ENCODE measurements around the gene STIL. TPM values are rescaled to one million over a fixed set of nuclear protein-coding genes. Genes with fewer than 3 reads are reported as not detected.

The STIL gene
- total RNA-seq, 1 donor from 2014 or later, result 4.7 TPM

- no peaks in the 10 kb centered on the region for H3K36me3 ChIP-seq (ENCODE audit: control insufficient read depth in 3 of 3, insufficient read depth in 3 of 3, low read length in 3 of 3)
- no peak overlapping the region for H3K4me3 ChIP-seq (ENCODE audit: low read length in 3 of 3)
- H3K9ac ChIP-seq (ENCODE audit: low read depth in 1 of 3, low read length in 3 of 3), result no peak overlapping the region
- H3K4me1 ChIP-seq (ENCODE audit: control insufficient read depth in 3 of 3, insufficient read depth in 3 of 3, low read length in 3 of 3), result peaks cover 0 to 2% (median 2%) of the 10 kb centered on the region in 3 donors
- no peaks in the 10 kb centered on the region for H3K9me3 ChIP-seq (ENCODE audit: control insufficient read depth in 3 of 3, low read length in 3 of 3)
- H3K27me3 ChIP-seq (ENCODE audit: control insufficient read depth in 3 of 3, insufficient read depth in 3 of 3, low read length in 3 of 3), result peaks cover 3 to 11% (median 10%) of the 10 kb centered on the region in 3 donors
- H3K27ac ChIP-seq (ENCODE audit: low read depth, low read length), result no peak overlapping the region
Observed at GRCh38 chr1:47243910-47244309, 70.0 kb downstream of the STIL start.

GRCh38 chr1:47241114-47242113 lies 72.5 kb downstream of the STIL start:
- no peaks in the 10 kb centered on the region for H3K9me3 ChIP-seq (ENCODE audit: control insufficient read depth in 3 of 3, low read length in 3 of 3)
- H3K4me1 ChIP-seq (ENCODE audit: control insufficient read depth in 3 of 3, insufficient read depth in 3 of 3, low read length in 3 of 3), result peaks cover 0 to 2% (median 2%) of the 10 kb centered on the region in 3 donors
- H3K27ac ChIP-seq (ENCODE audit: low read depth, low read length), result no peak overlapping the region
- peaks cover 6 to 11% (median 10%) of the 10 kb centered on the region in 3 donors for H3K27me3 ChIP-seq (ENCODE audit: control insufficient read depth in 3 of 3, insufficient read depth in 3 of 3, low read length in 3 of 3)
- H3K36me3 ChIP-seq (ENCODE audit: control insufficient read depth in 3 of 3, insufficient read depth in 3 of 3, low read length in 3 of 3), result no peaks in the 10 kb centered on the region
- no peak overlapping the region for H3K4me3 ChIP-seq (ENCODE audit: low read length in 3 of 3)
- no peak overlapping the region for H3K9ac ChIP-seq (ENCODE audit: low read depth in 1 of 3, low read length in 3 of 3)

GRCh38 chr1:47238935-47239592 lies 74.9 kb downstream of the STIL start:
- no peak overlapping the region for H3K27ac ChIP-seq (ENCODE audit: low read depth, low read length)
- H3K27me3 ChIP-seq (ENCODE audit: control insufficient read depth in 3 of 3, insufficient read depth in 3 of 3, low read length in 3 of 3), result peaks cover 13 to 19% (median 14%) of the 10 kb centered on the region in 3 donors
- H3K9ac ChIP-seq (ENCODE audit: low read depth in 1 of 3, low read length in 3 of 3), result no peak overlapping the region
- H3K9me3 ChIP-seq (ENCODE audit: control insufficient read depth in 3 of 3, low read length in 3 of 3), result no peaks in the 10 kb centered on the region
- H3K36me3 ChIP-seq (ENCODE audit: control insufficient read depth in 3 of 3, insufficient read depth in 3 of 3, low read length in 3 of 3), result no peaks in the 10 kb centered on the region
- no peak overlapping the region for H3K4me3 ChIP-seq (ENCODE audit: low read length in 3 of 3)
- H3K4me1 ChIP-seq (ENCODE audit: control insufficient read depth in 3 of 3, insufficient read depth in 3 of 3, low read length in 3 of 3), result peaks cover 0 to 6% (median 2%) of the 10 kb centered on the region in 3 donors

GRCh38 chr1:47235806-47236205 lies 78.1 kb downstream of the STIL start:
- peak overlapping the region in 1 of 3 donors; percentile 16 for H3K9ac ChIP-seq (ENCODE audit: low read depth in 1 of 3, low read length in 3 of 3)
- no peaks in the 10 kb centered on the region for H3K9me3 ChIP-seq (ENCODE audit: control insufficient read depth in 3 of 3, low read length in 3 of 3)
- H3K27me3 ChIP-seq (ENCODE audit: control insufficient read depth in 3 of 3, insufficient read depth in 3 of 3, low read length in 3 of 3), result peaks cover 31 to 44% (median 34%) of the 10 kb centered on the region in 3 donors
- no peak overlapping the region for H3K27ac ChIP-seq (ENCODE audit: low read depth, low read length)
- H3K4me3 ChIP-seq (ENCODE audit: low read length in 3 of 3), result no peak overlapping the region
- H3K4me1 ChIP-seq (ENCODE audit: control insufficient read depth in 3 of 3, insufficient read depth in 3 of 3, low read length in 3 of 3), result peaks cover 6 to 13% (median 9%) of the 10 kb centered on the region in 3 donors
- H3K36me3 ChIP-seq (ENCODE audit: control insufficient read depth in 3 of 3, insufficient read depth in 3 of 3, low read length in 3 of 3), result no peaks in the 10 kb centered on the region

GRCh38 chr1:47235241-47235681 lies 78.7 kb downstream of the STIL start:
- peak overlapping the region; percentile 12 for H3K27ac ChIP-seq (ENCODE audit: low read depth, low read length)
- no peaks in the 10 kb centered on the region for H3K9me3 ChIP-seq (ENCODE audit: control insufficient read depth in 3 of 3, low read length in 3 of 3)
- no peaks in the 10 kb centered on the region for H3K36me3 ChIP-seq (ENCODE audit: control insufficient read depth in 3 of 3, insufficient read depth in 3 of 3, low read length in 3 of 3)
- peaks cover 6 to 14% (median 9%) of the 10 kb centered on the region in 3 donors for H3K4me1 ChIP-seq (ENCODE audit: control insufficient read depth in 3 of 3, insufficient read depth in 3 of 3, low read length in 3 of 3)
- peak overlapping the region in 2 of 3 donors; percentile 10 to 13 for H3K4me3 ChIP-seq (ENCODE audit: low read length in 3 of 3)
- peak overlapping the region in 2 of 3 donors; percentile 16 to 46 for H3K9ac ChIP-seq (ENCODE audit: low read depth in 1 of 3, low read length in 3 of 3)
- H3K27me3 ChIP-seq (ENCODE audit: control insufficient read depth in 3 of 3, insufficient read depth in 3 of 3, low read length in 3 of 3), result peaks cover 37 to 50% (median 39%) of the 10 kb centered on the region in 3 donors

GRCh38 chr1:47233186-47233585 lies 80.8 kb downstream of the STIL start:
- H3K36me3 ChIP-seq (ENCODE audit: control insufficient read depth in 3 of 3, insufficient read depth in 3 of 3, low read length in 3 of 3), result no peaks in the 10 kb centered on the region
- H3K4me1 ChIP-seq (ENCODE audit: control insufficient read depth in 3 of 3, insufficient read depth in 3 of 3, low read length in 3 of 3), result peaks cover 6 to 14% (median 9%) of the 10 kb centered on the region in 3 donors
- no peak overlapping the region for H3K27ac ChIP-seq (ENCODE audit: low read depth, low read length)
- peaks cover 57 to 70% (median 60%) of the 10 kb centered on the region in 3 donors for H3K27me3 ChIP-seq (ENCODE audit: control insufficient read depth in 3 of 3, insufficient read depth in 3 of 3, low read length in 3 of 3)
- H3K4me3 ChIP-seq (ENCODE audit: low read length in 3 of 3), result no peak overlapping the region
- no peaks in the 10 kb centered on the region for H3K9me3 ChIP-seq (ENCODE audit: control insufficient read depth in 3 of 3, low read length in 3 of 3)
- H3K9ac ChIP-seq (ENCODE audit: low read depth in 1 of 3, low read length in 3 of 3), result no peak overlapping the region

- H3K4me3 ChIP-seq (ENCODE audit: low read length in 3 of 3), result peak within 1 kb of the TSS; percentile 55 to 76 (median 74)
- H3K4me1 ChIP-seq (ENCODE audit: control insufficient read depth in 3 of 3, insufficient read depth in 3 of 3, low read length in 3 of 3), result peaks cover 6 to 17% (median 9%) of the 10 kb centered on the region in 3 donors
- H3K27me3 ChIP-seq (ENCODE audit: control insufficient read depth in 3 of 3, insufficient read depth in 3 of 3, low read length in 3 of 3), result peaks cover 66 to 76% (median 69%) of the 10 kb centered on the region in 3 donors
- peak within 1 kb of the TSS; percentile 84 for H3K27ac ChIP-seq (ENCODE audit: low read depth, low read length)
- H3K9me3 ChIP-seq (ENCODE audit: control insufficient read depth in 3 of 3, low read length in 3 of 3), result no peaks in the 10 kb centered on the region
- no peaks in the 10 kb centered on the region for H3K36me3 ChIP-seq (ENCODE audit: control insufficient read depth in 3 of 3, insufficient read depth in 3 of 3, low read length in 3 of 3)
- peak within 1 kb of the TSS; percentile 59 to 77 (median 62) for H3K9ac ChIP-seq (ENCODE audit: low read depth in 1 of 3, low read length in 3 of 3)
Observed at GRCh38 chr1:47232187-47232874, 81.6 kb downstream of the STIL start, which contains the start of gene TAL1. TSS of gene TAL1 (minus strand) at chr1:47232225. CDS start at chr1:47225888, 6,337 bp downstream.

- Histone ChIP-seq H3K4me3 (ENCODE audit: low read length in 3 of 3) (peak overlapping the region; percentile 55 to 76 (median 74)), H3K9ac (ENCODE audit: low read depth in 1 of 3, low read length in 3 of 3) (peak overlapping the region; percentile 59 to 77 (median 62)), H3K4me1 (ENCODE audit: control insufficient read depth in 3 of 3, insufficient read depth in 3 of 3, low read length in 3 of 3) (peaks cover 8 to 18% (median 9%) of the 10 kb centered on the region in 3 donors), H3K36me3 (ENCODE audit: control insufficient read depth in 3 of 3, insufficient read depth in 3 of 3, low read length in 3 of 3) (no peaks in the 10 kb centered on the region), H3K9me3 (ENCODE audit: control insufficient read depth in 3 of 3, low read length in 3 of 3) (no peaks in the 10 kb centered on the region), H3K27me3 (ENCODE audit: control insufficient read depth in 3 of 3, insufficient read depth in 3 of 3, low read length in 3 of 3) (peaks cover 74 to 84% (median 75%) of the 10 kb centered on the region in 3 donors), H3K27ac (ENCODE audit: low read depth, low read length) (peak overlapping the region; percentile 84)
Observed at GRCh38 chr1:47231301-47232186, 82.4 kb downstream of the STIL start.
